Measurements from ENCODE around the gene CRACR2A. TPM values are rescaled to one million over a fixed set of nuclear protein-coding genes. Genes with fewer than 3 reads are reported as not detected.

CRACR2A gene
- total RNA-seq, 4 donors from 2014 or later, result 1.2 to 7.9 (median 2.2) TPM

DNA sequence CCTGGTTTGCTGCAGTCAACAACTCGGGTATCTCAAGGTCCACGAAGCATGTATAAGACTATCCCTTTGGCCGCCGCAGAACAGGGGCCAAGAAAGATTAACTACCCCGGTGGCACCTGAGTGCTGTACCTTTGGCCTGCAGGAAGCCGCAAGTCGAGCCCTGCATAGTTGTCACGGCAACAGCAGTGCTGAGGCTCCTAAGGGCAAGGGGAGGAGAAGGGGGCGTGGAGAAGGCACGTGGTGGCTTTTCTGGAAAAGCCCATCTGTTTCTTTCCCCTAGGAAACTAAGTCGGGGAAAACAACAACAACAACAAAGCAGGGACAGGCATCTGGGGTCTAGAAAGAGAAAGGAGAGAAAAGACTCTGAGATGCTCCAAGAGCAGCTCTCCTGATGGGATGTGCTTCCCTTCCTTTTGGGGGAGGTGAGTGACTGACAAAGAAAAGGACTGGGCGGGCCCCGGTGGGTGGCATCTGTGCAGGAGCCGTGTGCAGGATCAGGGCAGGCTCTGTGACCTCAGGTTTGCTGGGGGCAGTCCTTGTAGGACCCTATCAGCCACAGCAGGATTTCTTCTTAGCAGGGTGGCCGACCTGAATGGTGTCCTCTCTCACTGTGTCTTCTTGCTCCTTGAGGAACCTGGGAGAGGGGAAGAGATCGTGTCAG lies 138.0 kb downstream of the CRACR2A start:
- TF ChIP-seq, protein P1, sequence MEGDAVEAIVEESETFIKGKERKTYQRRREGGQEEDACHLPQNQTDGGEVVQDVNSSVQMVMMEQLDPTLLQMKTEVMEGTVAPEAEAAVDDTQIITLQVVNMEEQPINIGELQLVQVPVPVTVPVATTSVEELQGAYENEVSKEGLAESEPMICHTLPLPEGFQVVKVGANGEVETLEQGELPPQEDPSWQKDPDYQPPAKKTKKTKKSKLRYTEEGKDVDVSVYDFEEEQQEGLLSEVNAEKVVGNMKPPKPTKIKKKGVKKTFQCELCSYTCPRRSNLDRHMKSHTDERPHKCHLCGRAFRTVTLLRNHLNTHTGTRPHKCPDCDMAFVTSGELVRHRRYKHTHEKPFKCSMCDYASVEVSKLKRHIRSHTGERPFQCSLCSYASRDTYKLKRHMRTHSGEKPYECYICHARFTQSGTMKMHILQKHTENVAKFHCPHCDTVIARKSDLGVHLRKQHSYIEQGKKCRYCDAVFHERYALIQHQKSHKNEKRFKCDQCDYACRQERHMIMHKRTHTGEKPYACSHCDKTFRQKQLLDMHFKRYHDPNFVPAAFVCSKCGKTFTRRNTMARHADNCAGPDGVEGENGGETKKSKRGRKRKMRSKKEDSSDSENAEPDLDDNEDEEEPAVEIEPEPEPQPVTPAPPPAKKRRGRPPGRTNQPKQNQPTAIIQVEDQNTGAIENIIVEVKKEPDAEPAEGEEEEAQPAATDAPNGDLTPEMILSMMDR (IDR thresholded peaks at IDR 0.05), result no peak
- TF ChIP-seq POLR2A (IDR thresholded peaks at IDR 0.05), result no peak
- peaks cover 3 to 24% of the 10 kb centered on the region in 2 donors for H3K4me1 ChIP-seq
- H3K9me3 ChIP-seq, result no peaks in the 10 kb centered on the region
- no peaks in the 10 kb centered on the region for H3K27me3 ChIP-seq
- 79 to 86% methylated on average over 16 of the region's 16 CpGs for WGBS, 2 donors
- intact Hi-C loops (cut with DNase I), result no loop called here
- DNase-seq, result no peak
- H3K4me3 ChIP-seq (replicated peaks in 1 of 3), result no peak overlapping the region
- no peak overlapping the region for H3K27ac ChIP-seq
- no peaks in the 10 kb centered on the region for H3K36me3 ChIP-seq

DNA sequence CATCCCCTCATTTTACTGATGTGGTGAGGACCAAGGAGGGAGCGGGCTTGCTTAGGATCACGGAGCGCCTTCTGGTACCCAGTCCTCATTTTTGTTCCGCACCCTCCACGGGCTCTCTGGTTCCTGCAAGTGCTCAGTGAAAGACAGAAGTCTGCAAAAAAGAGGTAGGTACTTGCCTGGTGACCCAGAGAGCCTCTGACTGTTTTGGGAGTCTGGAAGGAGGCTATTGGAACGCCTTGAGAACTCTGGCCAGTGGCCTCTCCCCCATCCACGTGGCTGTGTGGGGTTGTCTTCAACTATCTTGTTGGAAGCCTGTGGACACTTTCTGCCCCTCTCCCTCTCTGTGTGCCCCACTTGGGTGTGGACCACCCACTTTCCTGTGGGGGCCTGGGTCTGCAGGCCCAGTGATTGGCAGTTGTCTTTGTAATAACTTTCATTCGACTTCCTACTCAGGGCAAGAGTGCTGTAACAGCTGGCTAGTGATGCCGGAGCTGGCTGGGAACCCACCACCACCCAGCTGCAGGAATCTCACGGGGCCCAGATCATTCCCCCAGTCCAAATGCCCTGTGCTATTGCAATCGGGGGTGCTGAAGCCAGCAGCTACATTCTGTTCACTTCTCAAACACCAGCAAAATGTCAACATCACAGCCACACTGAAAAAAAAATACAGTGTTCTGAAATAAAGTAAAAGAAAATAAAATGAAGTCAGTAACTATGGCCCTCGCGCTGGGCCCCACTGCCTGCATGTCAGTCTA lies 139.1 kb downstream of the CRACR2A start:
- Histone ChIP-seq H3K9me3 (no peaks in the 10 kb centered on the region), H3K36me3 (no peaks in the 10 kb centered on the region), H3K27ac (no peak overlapping the region), H3K4me3 (replicated peaks in 1 of 3) (no peak overlapping the region), H3K27me3 (no peaks in the 10 kb centered on the region), H3K4me1 (peaks cover 3 to 24% of the 10 kb centered on the region in 2 donors)
- WGBS, 2 donors, result 86 to 92% methylated on average over 12 to 13 of the region's 13 CpGs
- no peak for DNase-seq
- TF ChIP-seq POLR2A (IDR thresholded peaks at IDR 0.05), result no peak
- TF ChIP-seq, protein P1 (IDR thresholded peaks at IDR 0.05), result no peak
- intact Hi-C loops (cut with DNase I), result no loop called here

DNA sequence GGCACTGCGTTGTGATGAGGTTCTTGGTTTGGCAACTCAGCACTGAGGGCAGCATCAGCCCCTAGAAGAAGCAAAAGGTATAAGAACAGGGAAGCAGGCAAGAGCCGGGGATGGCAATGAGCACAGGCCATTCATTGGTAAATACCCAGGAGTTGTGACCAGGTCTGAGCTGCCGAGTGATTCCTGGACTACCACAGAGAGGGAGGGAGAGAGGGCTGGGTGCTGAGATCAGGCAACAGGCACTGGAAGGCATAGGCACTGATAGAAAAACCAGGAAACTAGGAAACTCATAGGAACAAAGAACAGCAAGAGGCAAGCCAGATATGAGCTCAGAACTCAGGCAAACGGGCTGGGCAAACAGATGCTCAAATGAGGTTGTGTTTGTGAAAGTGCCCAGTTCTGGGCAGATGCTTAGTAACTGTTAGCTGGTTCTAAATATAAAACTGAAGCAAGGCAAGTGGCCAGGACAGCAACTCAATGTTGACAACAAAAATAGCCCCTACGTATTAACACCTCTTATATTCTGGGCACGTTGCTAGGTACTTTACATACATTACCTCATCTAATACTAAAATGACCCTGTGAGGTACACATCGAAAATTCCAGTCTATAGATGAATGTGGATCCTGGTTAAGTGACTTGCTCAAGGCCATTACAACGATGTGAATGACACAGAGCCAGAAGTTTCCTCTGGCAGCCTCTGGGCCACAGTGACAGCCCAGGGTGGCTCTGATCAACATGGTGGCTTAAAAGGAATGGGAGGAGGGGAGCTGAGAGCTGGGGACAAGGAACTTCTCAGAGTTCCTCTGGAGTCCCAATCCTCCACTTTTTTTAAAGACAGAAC lies 140.8 kb downstream of the CRACR2A start:
- 78 to 81% methylated on average over 8 of the region's 8 CpGs for WGBS, 2 donors
- Histone ChIP-seq H3K9me3 (no peaks in the 10 kb centered on the region), H3K27ac (no peak overlapping the region), H3K4me1 (peaks cover 3 to 18% of the 10 kb centered on the region in 2 donors), H3K4me3 (replicated peaks in 1 of 3) (no peak overlapping the region), H3K27me3 (no peaks in the 10 kb centered on the region), H3K36me3 (no peaks in the 10 kb centered on the region)
- no peak for DNase-seq
- intact Hi-C loops (cut with DNase I), result no loop called here
- TF ChIP-seq, protein P1 (IDR thresholded peaks at IDR 0.05), result no peak
- TF ChIP-seq POLR2A (IDR thresholded peaks at IDR 0.05), result no peak

DNA sequence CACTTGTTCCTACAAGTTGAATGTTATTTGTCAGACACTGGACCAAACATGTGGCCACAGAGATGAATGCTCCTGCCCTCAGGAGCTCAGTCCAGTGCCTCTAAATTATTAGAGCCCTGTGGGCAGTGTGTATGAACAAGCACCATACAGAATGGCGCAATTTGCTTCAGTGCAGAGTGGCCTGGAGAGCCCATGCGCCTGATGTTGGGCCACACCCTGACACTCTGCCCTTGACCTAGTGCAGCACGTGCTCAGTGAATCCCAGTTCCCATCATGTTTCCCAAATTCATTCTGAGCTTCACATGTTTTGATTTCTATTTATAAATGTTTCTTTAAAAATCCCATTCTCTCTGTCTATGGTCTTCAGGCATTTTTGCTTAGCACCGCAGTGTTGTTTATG lies 145.1 kb downstream of the CRACR2A start:
- H3K27me3 ChIP-seq, result no peaks in the 10 kb centered on the region
- peaks cover 13 to 18% of the 10 kb centered on the region in 2 donors for H3K4me1 ChIP-seq
- DNase-seq, result no peak
- intact Hi-C loops (cut with DNase I), result no loop called here
- no peaks in the 10 kb centered on the region for H3K9me3 ChIP-seq
- TF ChIP-seq, protein P1 (IDR thresholded peaks at IDR 0.05), result no peak
- TF ChIP-seq POLR2A (IDR thresholded peaks at IDR 0.05), result no peak
- H3K4me3 ChIP-seq (replicated peaks in 1 of 3), result no peak overlapping the region
- H3K36me3 ChIP-seq, result no peaks in the 10 kb centered on the region
- H3K27ac ChIP-seq, result no peak overlapping the region
- WGBS, 2 donors, result 93 to 96% methylated on average over 4 of the region's 4 CpGs
